Prostate gland (tissue), 2 donors: ENCODE data around the gene GFRA1. TPM values are rescaled to one million over a fixed set of nuclear protein-coding genes. Genes with fewer than 3 reads are reported as not detected.

Experiments
- DNase-seq: peaks from one replicate; pipeline ENCODE4 v3.0.0-alpha.2; 2019; ENCODE audit warnings: low spot score
- H3K27ac ChIP-seq, 2 donors: fragments of 200-600 bp; sonication (generic); 2 replicates each; pipeline ENCODE4 v1.5.1; 2017 to 2019
- H3K27me3 ChIP-seq: fragments of 200-600 bp; sonication (generic); replicated peaks from 2 replicates; pipeline ENCODE4 v1.5.1; 2019; ENCODE audit not compliant: insufficient read depth
- H3K36me3 ChIP-seq, 2 donors: fragments of 200-600 bp; sonication (generic); 1 replicate in 1 of 2; 2 replicates in 1 of 2; pipeline versions ENCODE4 v1.5.1 to v1.8.1; 2017 to 2019
- H3K4me1 ChIP-seq: fragments of 200-600 bp; sonication (generic); replicated peaks from 2 replicates; pipeline ENCODE4 v1.5.1; 2019
- H3K4me3 ChIP-seq, 2 donors: fragments of 200-600 bp; sonication (generic); 2 replicates each; pipeline ENCODE4 v1.5.1; 2017 to 2019
- H3K9me3 ChIP-seq: fragments of 200-600 bp; sonication (generic); 2 replicates; pipeline ENCODE4 v1.5.1; 2017
- POLR2A ChIP-seq: fragments of 450-650 bp; IDR thresholded peaks from one replicate; pipeline ENCODE4 v1.6.1; 2016; ENCODE audit warnings: antibody characterized with exemption, mild to moderate bottlenecking
- POLR2AphosphoS5 ChIP-seq: sonication (generic); formaldehyde crosslinking; IDR thresholded peaks from one replicate; pipeline ENCODE4 v1.6.1; 2017; ENCODE audit warnings: antibody characterized with exemption
- WGBS: methylation state at CpG from one replicate; pipeline ENCODE4 v1.1.5; 2018; 5-methylcytosine and 5-hydroxymethylcytosine counted together
- intact Hi-C: fragments of 100-400 bp; cut with DNase I; formaldehyde crosslinking; loops from one replicate; pipeline ENCODE4 v1.14.2; 2022
- total RNA-seq, 2 donors: library from RNA; depleted of rRNA; stranded (reverse); fragments of >200 nt; gene quantifications; one replicate each; pipeline ENCODE4 v1.1.0, GENCODE V29; 2016
- TF ChIP-seq, protein P1 (sequence below), 4 experiments: fragments of 200-600 bp in 2 of 4; fragments of 450-650 bp in 2 of 4; sonication (generic) in 2 of 4; IDR thresholded peaks; 1 replicate in 3 of 4; 2 replicates in 1 of 4; pipeline ENCODE4 v1.5.1; 2016 to 2019; ENCODE audit warnings: antibody characterized with exemption in 4 of 4, mild to moderate bottlenecking in 2 of 4, moderate library complexity in 2 of 4

GFRA1 gene
- total RNA-seq, 2 donors from 2014 or later: 5.1 to 14.5 TPM

GRCh38 chr10:116178086-116178605, 94.9 kb downstream of the GFRA1 start:
- intact Hi-C loops: no loop called here
- Histone ChIP-seq H3K9me3 (no peaks in the 10 kb centered on the region), H3K4me3 (no peak overlapping the region), H3K27me3 (no peaks in the 10 kb centered on the region), H3K4me1 (no peaks in the 10 kb centered on the region), H3K36me3 (no peaks in the 10 kb centered on the region), H3K27ac (no peak overlapping the region)
- TF ChIP-seq, protein P1, sequence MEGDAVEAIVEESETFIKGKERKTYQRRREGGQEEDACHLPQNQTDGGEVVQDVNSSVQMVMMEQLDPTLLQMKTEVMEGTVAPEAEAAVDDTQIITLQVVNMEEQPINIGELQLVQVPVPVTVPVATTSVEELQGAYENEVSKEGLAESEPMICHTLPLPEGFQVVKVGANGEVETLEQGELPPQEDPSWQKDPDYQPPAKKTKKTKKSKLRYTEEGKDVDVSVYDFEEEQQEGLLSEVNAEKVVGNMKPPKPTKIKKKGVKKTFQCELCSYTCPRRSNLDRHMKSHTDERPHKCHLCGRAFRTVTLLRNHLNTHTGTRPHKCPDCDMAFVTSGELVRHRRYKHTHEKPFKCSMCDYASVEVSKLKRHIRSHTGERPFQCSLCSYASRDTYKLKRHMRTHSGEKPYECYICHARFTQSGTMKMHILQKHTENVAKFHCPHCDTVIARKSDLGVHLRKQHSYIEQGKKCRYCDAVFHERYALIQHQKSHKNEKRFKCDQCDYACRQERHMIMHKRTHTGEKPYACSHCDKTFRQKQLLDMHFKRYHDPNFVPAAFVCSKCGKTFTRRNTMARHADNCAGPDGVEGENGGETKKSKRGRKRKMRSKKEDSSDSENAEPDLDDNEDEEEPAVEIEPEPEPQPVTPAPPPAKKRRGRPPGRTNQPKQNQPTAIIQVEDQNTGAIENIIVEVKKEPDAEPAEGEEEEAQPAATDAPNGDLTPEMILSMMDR (IDR thresholded peaks at IDR 0.05): no peak
- no peak for TF ChIP-seq POLR2A
- TF ChIP-seq POLR2AphosphoS5: no peak
- no peak for DNase-seq
- WGBS: 16% methylated on average over 9 of the region's 9 CpGs

DNA sequence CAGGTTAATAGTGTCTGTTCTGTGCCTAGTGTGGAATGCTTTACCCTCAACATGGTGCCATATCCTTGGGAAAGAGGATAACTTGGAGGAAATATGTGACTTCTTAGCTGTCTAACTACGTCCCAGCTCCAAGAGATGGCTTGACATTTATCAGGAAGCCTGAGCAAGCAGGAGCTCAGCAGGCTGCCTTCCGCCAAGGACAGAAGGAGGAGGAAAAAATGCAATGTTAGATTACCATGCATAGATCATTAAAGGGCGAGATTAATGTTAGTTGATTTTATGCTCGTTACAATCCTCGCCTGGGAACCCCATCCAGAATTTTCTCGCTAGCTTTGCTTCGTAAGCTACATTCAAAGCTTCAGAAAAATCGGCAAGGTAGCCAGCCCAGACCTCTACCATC, 97.8 kb downstream of the GFRA1 start:
- TF ChIP-seq, protein P1 (IDR thresholded peaks at IDR 0.05): no peak
- TF ChIP-seq POLR2A (no peak), POLR2AphosphoS5 (no peak)
- Histone ChIP-seq H3K27me3 (no peaks in the 10 kb centered on the region), H3K9me3 (no peaks in the 10 kb centered on the region), H3K4me1 (no peaks in the 10 kb centered on the region), H3K27ac (no peak overlapping the region), H3K4me3 (no peak overlapping the region), H3K36me3 (no peaks in the 10 kb centered on the region)
- 90% methylated on average over 8 of the region's 8 CpGs for WGBS
- intact Hi-C loops: no loop called here
- DNase-seq: no peak

DNA sequence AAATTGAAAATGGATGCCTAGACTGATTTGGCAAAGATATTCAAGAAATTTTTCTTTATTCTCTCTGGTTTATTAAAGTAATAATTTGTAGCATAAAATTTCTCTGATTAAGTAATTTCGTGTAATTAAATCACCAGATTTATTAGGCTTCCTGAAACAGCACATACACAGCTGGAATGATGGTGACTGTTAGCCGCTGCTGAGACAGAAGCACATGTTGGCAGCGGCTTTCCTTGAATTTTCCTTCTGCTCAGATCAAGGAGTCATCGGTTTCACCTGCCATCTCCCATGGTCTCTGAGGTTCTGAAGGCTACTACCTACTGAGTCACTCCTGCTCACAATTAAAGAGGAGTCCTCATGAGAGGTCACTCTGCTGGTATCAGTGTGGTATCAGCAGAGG, 101.5 kb downstream of the GFRA1 start:
- WGBS: 89% methylated on average over 4 of the region's 4 CpGs
- H3K36me3 ChIP-seq: no peaks in the 10 kb centered on the region
- H3K27me3 ChIP-seq: no peaks in the 10 kb centered on the region
- no peak overlapping the region for H3K4me3 ChIP-seq
- no peaks in the 10 kb centered on the region for H3K9me3 ChIP-seq
- intact Hi-C loops: no loop called here
- no peaks in the 10 kb centered on the region for H3K4me1 ChIP-seq
- no peak for TF ChIP-seq POLR2A
- no peak for TF ChIP-seq POLR2AphosphoS5
- TF ChIP-seq, protein P1 (IDR thresholded peaks at IDR 0.05): no peak
- no peak for DNase-seq
- H3K27ac ChIP-seq: no peak overlapping the region

GRCh38 chr10:116170815-116171250, 102.2 kb downstream of the GFRA1 start:
- Histone ChIP-seq H3K4me3 (no peak overlapping the region), H3K36me3 (no peaks in the 10 kb centered on the region), H3K9me3 (no peaks in the 10 kb centered on the region), H3K27me3 (no peaks in the 10 kb centered on the region), H3K27ac (no peak overlapping the region), H3K4me1 (no peaks in the 10 kb centered on the region)
- WGBS: 65% methylated on average over 2 of the region's 2 CpGs
- DNase-seq: no peak
- no peak for TF ChIP-seq POLR2AphosphoS5
- TF ChIP-seq POLR2A: no peak
- TF ChIP-seq, protein P1 (IDR thresholded peaks at IDR 0.05): no peak
- intact Hi-C loops: no loop called here

GRCh38 chr10:116169782-116170445, 103.1 kb downstream of the GFRA1 start:
- Histone ChIP-seq H3K9me3 (no peaks in the 10 kb centered on the region), H3K27ac (no peak overlapping the region), H3K4me3 (no peak overlapping the region), H3K27me3 (no peaks in the 10 kb centered on the region), H3K36me3 (no peaks in the 10 kb centered on the region), H3K4me1 (no peaks in the 10 kb centered on the region)
- DNase-seq: no peak
- TF ChIP-seq POLR2A: no peak
- TF ChIP-seq, protein P1 (IDR thresholded peaks at IDR 0.05): no peak
- TF ChIP-seq POLR2AphosphoS5: no peak
- intact Hi-C loops: no loop called here
- WGBS: 96% methylated on average over 3 of the region's 3 CpGs
